Sigmoid colon (tissue), 7 donors: ENCODE data around the gene CAPZA1. TPM values are rescaled to one million over a fixed set of nuclear protein-coding genes. Genes with fewer than 3 reads are reported as not detected.

Experiments used
- DNase-seq: peaks from one replicate; pipeline ENCODE4 v3.0.0-alpha.2; 2019
- H3K27ac ChIP-seq, 4 donors: fragments of 200-600 bp; sonication (generic); one replicate each; pipeline ENCODE4 v1.5.1; 2016 to 2019; ENCODE audit warnings: mild to moderate bottlenecking in 1 of 4
- H3K27me3 ChIP-seq, 3 donors: fragments of 200-600 bp; sonication (generic); one replicate each; pipeline ENCODE4 v1.5.1; 2019; ENCODE audit warnings: mild to moderate bottlenecking in 1 of 3
- H3K36me3 ChIP-seq, 4 donors: fragments of 200-600 bp; sonication (generic); one replicate each; pipeline ENCODE4 v1.5.1; 2016 to 2019
- H3K4me1 ChIP-seq, 4 donors: fragments of 200-600 bp; sonication (generic); one replicate each; pipeline ENCODE4 v1.5.1; 2017 to 2019
- H3K4me3 ChIP-seq, 4 donors: fragments of 200-600 bp; sonication (generic); one replicate each; pipeline ENCODE4 v1.5.1; 2017 to 2019; ENCODE audit warnings: mild to moderate bottlenecking in 2 of 4, moderate library complexity in 1 of 4
- H3K9me3 ChIP-seq, 4 donors: fragments of 200-600 bp in 3 of 4; sonication (generic) in 3 of 4; one replicate each; pipeline versions ENCODE4 v1.5.1 to v1.6.1; 2013 to 2019
- EP300 ChIP-seq, 4 donors: sonication (generic); formaldehyde crosslinking; IDR thresholded peaks; one replicate each; pipeline ENCODE4 v1.6.1; 2017; ENCODE audit warnings: antibody characterized with exemption in 4 of 4
- POLR2A ChIP-seq, 2 donors: fragments of 450-650 bp; IDR thresholded peaks; one replicate each; pipeline ENCODE4 v1.6.1; 2016; ENCODE audit warnings: antibody characterized with exemption in 2 of 2, mild to moderate bottlenecking in 2 of 2, moderate library complexity in 2 of 2
- POLR2AphosphoS5 ChIP-seq, 4 donors: sonication (generic); formaldehyde crosslinking; IDR thresholded peaks; one replicate each; pipeline ENCODE4 v1.6.1; 2017; ENCODE audit warnings: antibody characterized with exemption in 4 of 4
- WGBS, 2 donors: extraction: QIAGEN DNeasy Blood & Tissue Kit; methylation state at CpG; one replicate each; pipeline ENCODE4 v1.1.7; 2013; 5-methylcytosine and 5-hydroxymethylcytosine counted together
- intact Hi-C: fragments of 100-400 bp; cut with DNase I; formaldehyde crosslinking; loops from one replicate; pipeline ENCODE4 v1.15.1; 2023
- polyA plus RNA-seq, 3 donors: library from polyadenylated mRNA; stranded (reverse); fragments of 200-250 nt; gene quantifications; one replicate each; pipeline ENCODE4 v1.2.3, GENCODE V29; 2013
- total RNA-seq, 4 donors: library from RNA; depleted of rRNA; stranded (reverse); fragments of >200 nt; gene quantifications; one replicate each; pipeline ENCODE4 v1.1.0, GENCODE V29; 2016
- TF ChIP-seq, protein P1 (sequence below), 4 experiments: fragments of 450-650 bp in 3 of 4; fragments of 200-600 bp in 1 of 4; IDR thresholded peaks; one replicate each; pipeline ENCODE4 v1.5.1; 2016 to 2019; ENCODE audit warnings: antibody characterized with exemption in 4 of 4, mild to moderate bottlenecking in 3 of 4, moderate library complexity in 2 of 4
- donor health status: healthy with polysubstance abuse.
- donor health status: Bipolar disorder and iron deficiency.
- donor health status: healthy.

Gene CAPZA1
- total and polyA plus RNA-seq, 7 donors: 75.9 to 160 (median 90.6) TPM

DNA sequence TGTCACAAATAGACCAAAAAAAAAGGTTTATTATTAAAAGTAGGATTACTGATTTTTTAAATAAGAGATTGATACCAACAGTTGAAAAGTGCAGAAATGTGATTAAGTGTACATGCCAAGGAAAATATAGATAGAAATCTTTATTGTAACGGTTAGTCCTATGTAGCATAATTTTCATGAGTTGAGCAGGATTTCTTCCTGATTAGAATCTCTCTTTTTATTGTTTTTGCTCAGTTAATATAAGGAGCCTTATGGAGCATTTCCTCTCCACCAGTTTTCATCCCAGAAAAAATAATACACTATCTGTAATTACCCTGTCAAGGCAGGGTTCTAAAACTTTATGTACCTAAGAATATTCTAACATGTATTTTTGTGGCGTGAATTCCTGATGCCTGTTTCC lies 23.4 kb downstream of the CAPZA1 start:
- Histone ChIP-seq H3K9me3 (no peaks in the 10 kb centered on the region), H3K27ac (no peak overlapping the region), H3K4me1 (peaks cover 0 to 2% (median 0%) of the 10 kb centered on the region in 4 donors), H3K27me3 (no peaks in the 10 kb centered on the region), H3K36me3 (peaks cover 0 to 9% (median 0%) of the 10 kb centered on the region in 4 donors), H3K4me3 (no peak overlapping the region)
- DNase-seq: no peak
- intact Hi-C loops: no loop called here
- no peak for TF ChIP-seq POLR2AphosphoS5 (IDR thresholded peaks at IDR 0.05)
- 92 to 93% methylated on average over 2 of the region's 2 CpGs for WGBS, 2 donors

DNA sequence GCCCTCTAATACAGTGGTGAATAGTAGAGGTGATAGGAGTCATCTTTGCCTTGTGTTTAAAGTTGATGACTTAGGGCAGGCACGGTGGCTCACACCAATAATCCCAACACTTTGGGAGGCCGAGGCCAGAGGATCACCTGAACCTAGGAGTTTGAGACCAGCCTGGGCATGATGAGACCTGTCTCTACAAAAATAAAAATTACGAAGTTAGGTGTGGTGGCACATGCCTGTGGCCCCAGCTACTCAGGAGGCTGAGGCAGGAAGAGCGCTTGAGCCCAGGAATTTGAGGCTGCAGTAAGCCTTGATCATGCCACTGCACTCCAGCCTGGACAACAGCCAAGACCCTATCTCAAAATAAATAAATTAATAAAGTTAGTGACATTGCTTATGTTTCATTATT lies 26.6 kb downstream of the CAPZA1 start:
- H3K4me3 ChIP-seq: no peak overlapping the region
- intact Hi-C loops: no loop called here
- no peak for DNase-seq
- H3K36me3 ChIP-seq: peaks cover 0 to 38% (median 1%) of the 10 kb centered on the region in 4 donors
- 95 to 96% methylated on average over 4 of the region's 4 CpGs for WGBS, 2 donors
- no peaks in the 10 kb centered on the region for H3K27me3 ChIP-seq
- H3K9me3 ChIP-seq: no peaks in the 10 kb centered on the region
- no peak overlapping the region for H3K27ac ChIP-seq
- H3K4me1 ChIP-seq: no peaks in the 10 kb centered on the region
- no peak for TF ChIP-seq POLR2AphosphoS5 (IDR thresholded peaks at IDR 0.05)
- TF ChIP-seq, protein P1, sequence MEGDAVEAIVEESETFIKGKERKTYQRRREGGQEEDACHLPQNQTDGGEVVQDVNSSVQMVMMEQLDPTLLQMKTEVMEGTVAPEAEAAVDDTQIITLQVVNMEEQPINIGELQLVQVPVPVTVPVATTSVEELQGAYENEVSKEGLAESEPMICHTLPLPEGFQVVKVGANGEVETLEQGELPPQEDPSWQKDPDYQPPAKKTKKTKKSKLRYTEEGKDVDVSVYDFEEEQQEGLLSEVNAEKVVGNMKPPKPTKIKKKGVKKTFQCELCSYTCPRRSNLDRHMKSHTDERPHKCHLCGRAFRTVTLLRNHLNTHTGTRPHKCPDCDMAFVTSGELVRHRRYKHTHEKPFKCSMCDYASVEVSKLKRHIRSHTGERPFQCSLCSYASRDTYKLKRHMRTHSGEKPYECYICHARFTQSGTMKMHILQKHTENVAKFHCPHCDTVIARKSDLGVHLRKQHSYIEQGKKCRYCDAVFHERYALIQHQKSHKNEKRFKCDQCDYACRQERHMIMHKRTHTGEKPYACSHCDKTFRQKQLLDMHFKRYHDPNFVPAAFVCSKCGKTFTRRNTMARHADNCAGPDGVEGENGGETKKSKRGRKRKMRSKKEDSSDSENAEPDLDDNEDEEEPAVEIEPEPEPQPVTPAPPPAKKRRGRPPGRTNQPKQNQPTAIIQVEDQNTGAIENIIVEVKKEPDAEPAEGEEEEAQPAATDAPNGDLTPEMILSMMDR (IDR thresholded peaks at IDR 0.05): no peak
- no peak for TF ChIP-seq EP300 (IDR thresholded peaks at IDR 0.05)
- TF ChIP-seq POLR2A (IDR thresholded peaks at IDR 0.05): no peak

DNA sequence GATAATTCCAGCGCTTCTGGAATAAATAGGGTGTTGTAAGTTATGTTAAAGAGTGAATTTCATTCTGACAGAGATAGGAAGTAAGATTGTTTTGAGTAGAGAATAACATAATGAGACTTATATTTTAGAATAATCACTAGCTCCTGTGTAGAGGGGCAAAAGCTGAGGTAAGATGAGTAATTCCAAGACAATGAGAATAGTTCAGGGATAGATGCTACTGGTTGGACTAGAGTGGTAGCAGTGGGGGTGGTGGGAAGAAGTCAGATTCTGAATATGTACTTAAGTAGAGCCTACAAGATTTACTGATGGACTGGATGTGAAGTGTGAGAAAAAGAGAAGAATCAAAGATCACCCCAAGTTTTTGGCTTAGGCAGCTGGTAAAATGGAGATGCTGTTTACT lies 31.6 kb downstream of the CAPZA1 start:
- Histone ChIP-seq H3K4me3 (no peak overlapping the region), H3K36me3 (peaks cover 0 to 77% (median 1%) of the 10 kb centered on the region in 4 donors), H3K4me1 (no peaks in the 10 kb centered on the region), H3K27ac (no peak overlapping the region), H3K9me3 (no peaks in the 10 kb centered on the region), H3K27me3 (no peaks in the 10 kb centered on the region)
- intact Hi-C loops: no loop called here
- no peak for TF ChIP-seq POLR2A (IDR thresholded peaks at IDR 0.05)
- TF ChIP-seq POLR2AphosphoS5 (IDR thresholded peaks at IDR 0.05): no peak
- TF ChIP-seq EP300 (IDR thresholded peaks at IDR 0.05): no peak
- TF ChIP-seq, protein P1 (IDR thresholded peaks at IDR 0.05): no peak
- 95 to 99% methylated on average over 1 of the region's 1 CpG for WGBS, 2 donors
- DNase-seq: no peak

DNA sequence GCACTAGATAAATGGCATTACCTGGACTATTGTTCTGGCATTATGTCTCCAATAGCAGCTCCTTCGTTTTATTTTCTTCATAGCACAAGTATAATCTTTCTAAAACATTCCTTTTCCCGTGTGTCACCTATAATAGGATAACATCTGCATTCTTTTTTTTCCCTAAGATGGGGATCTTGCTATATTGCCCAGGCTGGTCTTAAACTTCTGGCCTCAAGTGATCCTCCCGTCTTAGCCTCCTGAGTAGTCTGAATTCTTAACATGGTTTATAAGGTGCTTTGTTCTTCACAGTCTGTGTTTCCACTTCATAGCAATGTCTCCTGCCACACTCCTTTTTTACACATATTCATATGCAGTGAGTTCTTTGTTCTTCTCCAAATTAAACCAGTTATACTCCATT lies 46.2 kb downstream of the CAPZA1 start:
- Histone ChIP-seq H3K36me3 (peaks cover 0 to 91% (median 37%) of the 10 kb centered on the region in 4 donors), H3K27ac (no peak overlapping the region), H3K4me1 (no peaks in the 10 kb centered on the region), H3K27me3 (no peaks in the 10 kb centered on the region), H3K4me3 (no peak overlapping the region), H3K9me3 (no peaks in the 10 kb centered on the region)
- intact Hi-C loops: no loop called here
- WGBS, 2 donors: 78 to 79% methylated on average over 3 of the region's 3 CpGs
- DNase-seq: no peak
- TF ChIP-seq EP300 (IDR thresholded peaks at IDR 0.05) (no peak), POLR2A (IDR thresholded peaks at IDR 0.05) (no peak), POLR2AphosphoS5 (IDR thresholded peaks at IDR 0.05) (no peak)
- TF ChIP-seq, protein P1 (IDR thresholded peaks at IDR 0.05): no peak

DNA sequence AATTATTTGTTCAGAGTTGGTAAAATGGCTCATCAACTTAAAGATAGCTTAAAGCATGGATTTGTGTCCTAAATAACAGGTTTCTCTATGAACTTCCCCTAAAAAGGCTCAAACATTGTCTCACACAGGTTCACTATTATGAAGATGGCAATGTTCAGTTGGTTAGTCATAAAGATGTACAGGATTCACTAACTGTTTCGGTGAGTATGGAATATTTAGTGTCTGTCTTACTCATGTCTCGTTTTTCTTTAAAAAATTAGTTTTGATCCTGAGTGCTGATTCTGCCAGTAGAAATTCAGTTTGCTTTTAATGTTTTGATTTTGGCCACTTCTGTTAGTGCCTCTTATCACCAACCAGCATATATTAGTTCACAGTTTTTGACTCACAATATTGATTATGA lies 47.3 kb downstream of the CAPZA1 start:
- H3K27ac ChIP-seq: no peak overlapping the region
- no peaks in the 10 kb centered on the region for H3K9me3 ChIP-seq
- no peak for TF ChIP-seq EP300 (IDR thresholded peaks at IDR 0.05)
- no peak for TF ChIP-seq POLR2A (IDR thresholded peaks at IDR 0.05)
- no peak for TF ChIP-seq POLR2AphosphoS5 (IDR thresholded peaks at IDR 0.05)
- TF ChIP-seq, protein P1 (IDR thresholded peaks at IDR 0.05): no peak
- no peak for DNase-seq
- intact Hi-C loops: no loop called here
- no peaks in the 10 kb centered on the region for H3K4me1 ChIP-seq
- 87 to 91% methylated on average over 2 of the region's 2 CpGs for WGBS, 2 donors
- no peaks in the 10 kb centered on the region for H3K27me3 ChIP-seq
- H3K4me3 ChIP-seq: no peak overlapping the region
- H3K36me3 ChIP-seq: peaks cover 0 to 91% (median 30%) of the 10 kb centered on the region in 4 donors
